ENCODE measurements around the gene POLR2L.
A peak's percentile ranks its signal among the peaks of the same experiment; 100 is the strongest.

GRCh38 chr11:813456-814096, 28.8 kb downstream of the POLR2L start:
- TF ChIP-seq, protein P1, sequence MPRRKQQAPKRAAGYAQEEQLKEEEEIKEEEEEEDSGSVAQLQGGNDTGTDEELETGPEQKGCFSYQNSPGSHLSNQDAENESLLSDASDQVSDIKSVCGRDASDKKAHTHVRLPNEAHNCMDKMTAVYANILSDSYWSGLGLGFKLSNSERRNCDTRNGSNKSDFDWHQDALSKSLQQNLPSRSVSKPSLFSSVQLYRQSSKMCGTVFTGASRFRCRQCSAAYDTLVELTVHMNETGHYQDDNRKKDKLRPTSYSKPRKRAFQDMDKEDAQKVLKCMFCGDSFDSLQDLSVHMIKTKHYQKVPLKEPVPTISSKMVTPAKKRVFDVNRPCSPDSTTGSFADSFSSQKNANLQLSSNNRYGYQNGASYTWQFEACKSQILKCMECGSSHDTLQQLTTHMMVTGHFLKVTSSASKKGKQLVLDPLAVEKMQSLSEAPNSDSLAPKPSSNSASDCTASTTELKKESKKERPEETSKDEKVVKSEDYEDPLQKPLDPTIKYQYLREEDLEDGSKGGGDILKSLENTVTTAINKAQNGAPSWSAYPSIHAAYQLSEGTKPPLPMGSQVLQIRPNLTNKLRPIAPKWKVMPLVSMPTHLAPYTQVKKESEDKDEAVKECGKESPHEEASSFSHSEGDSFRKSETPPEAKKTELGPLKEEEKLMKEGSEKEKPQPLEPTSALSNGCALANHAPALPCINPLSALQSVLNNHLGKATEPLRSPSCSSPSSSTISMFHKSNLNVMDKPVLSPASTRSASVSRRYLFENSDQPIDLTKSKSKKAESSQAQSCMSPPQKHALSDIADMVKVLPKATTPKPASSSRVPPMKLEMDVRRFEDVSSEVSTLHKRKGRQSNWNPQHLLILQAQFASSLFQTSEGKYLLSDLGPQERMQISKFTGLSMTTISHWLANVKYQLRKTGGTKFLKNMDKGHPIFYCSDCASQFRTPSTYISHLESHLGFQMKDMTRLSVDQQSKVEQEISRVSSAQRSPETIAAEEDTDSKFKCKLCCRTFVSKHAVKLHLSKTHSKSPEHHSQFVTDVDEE (CRISPR knock-in tag; IDR thresholded peaks at IDR 0.05): no peak
- TF ChIP-seq, protein P2, sequence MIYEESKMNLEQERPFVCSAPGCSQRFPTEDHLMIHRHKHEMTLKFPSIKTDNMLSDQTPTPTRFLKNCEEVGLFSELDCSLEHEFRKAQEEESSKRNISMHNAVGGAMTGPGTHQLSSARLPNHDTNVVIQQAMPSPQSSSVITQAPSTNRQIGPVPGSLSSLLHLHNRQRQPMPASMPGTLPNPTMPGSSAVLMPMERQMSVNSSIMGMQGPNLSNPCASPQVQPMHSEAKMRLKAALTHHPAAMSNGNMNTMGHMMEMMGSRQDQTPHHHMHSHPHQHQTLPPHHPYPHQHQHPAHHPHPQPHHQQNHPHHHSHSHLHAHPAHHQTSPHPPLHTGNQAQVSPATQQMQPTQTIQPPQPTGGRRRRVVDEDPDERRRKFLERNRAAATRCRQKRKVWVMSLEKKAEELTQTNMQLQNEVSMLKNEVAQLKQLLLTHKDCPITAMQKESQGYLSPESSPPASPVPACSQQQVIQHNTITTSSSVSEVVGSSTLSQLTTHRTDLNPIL (CRISPR knock-in tag; IDR thresholded peaks at IDR 0.05; ENCODE audit: low read depth): 0 out of 2 replicates have a peak, but pooled peaks have one; percentile 8
- no peak for TF ChIP-seq ESRRG (CRISPR knock-in tag; IDR thresholded peaks at IDR 0.05)

Measured in SK-N-SH treated with all-trans-retinoic acid at 6 μM for 48 hours (cell line).